ENCODE measurements around the gene NR1H4.
"Not testable (repeated sequence)": the region's sequence is repeated elsewhere in the genome, so short reads cannot be mapped to it uniquely, and the experiment has no call there.

Gene NR1H4

DNA sequence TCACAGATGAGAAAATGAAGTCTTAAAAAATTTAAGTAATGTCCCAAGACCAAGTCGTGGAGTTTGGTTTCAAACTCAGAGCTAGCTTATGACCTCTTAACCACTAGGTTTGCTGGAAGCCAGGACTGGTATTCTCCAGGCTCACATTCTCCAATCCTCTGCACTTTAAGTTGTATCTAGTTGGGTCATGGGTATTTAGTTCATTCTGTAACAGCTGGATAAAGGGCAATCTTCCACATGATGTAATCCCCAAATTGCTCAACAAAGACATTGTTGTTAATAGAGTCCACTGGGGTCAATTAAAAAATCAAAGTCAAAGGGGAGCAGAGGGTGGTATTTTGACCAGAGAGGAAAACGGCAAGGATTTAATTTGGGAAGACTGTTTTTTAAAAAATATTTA, 82.1 kb downstream of the NR1H4 start:
- DNase-seq (ENCODE audit: extremely low read depth, low read depth) = no peak
- H3K4me3 ChIP-seq (replicated peaks; ENCODE audit: low read depth, low read length) = no peak overlapping the region
- TF ChIP-seq, protein P1, sequence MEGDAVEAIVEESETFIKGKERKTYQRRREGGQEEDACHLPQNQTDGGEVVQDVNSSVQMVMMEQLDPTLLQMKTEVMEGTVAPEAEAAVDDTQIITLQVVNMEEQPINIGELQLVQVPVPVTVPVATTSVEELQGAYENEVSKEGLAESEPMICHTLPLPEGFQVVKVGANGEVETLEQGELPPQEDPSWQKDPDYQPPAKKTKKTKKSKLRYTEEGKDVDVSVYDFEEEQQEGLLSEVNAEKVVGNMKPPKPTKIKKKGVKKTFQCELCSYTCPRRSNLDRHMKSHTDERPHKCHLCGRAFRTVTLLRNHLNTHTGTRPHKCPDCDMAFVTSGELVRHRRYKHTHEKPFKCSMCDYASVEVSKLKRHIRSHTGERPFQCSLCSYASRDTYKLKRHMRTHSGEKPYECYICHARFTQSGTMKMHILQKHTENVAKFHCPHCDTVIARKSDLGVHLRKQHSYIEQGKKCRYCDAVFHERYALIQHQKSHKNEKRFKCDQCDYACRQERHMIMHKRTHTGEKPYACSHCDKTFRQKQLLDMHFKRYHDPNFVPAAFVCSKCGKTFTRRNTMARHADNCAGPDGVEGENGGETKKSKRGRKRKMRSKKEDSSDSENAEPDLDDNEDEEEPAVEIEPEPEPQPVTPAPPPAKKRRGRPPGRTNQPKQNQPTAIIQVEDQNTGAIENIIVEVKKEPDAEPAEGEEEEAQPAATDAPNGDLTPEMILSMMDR (IDR thresholded peaks at IDR 0.05; ENCODE audit: low read depth, low read length, missing control alignments) = no peak

DNA sequence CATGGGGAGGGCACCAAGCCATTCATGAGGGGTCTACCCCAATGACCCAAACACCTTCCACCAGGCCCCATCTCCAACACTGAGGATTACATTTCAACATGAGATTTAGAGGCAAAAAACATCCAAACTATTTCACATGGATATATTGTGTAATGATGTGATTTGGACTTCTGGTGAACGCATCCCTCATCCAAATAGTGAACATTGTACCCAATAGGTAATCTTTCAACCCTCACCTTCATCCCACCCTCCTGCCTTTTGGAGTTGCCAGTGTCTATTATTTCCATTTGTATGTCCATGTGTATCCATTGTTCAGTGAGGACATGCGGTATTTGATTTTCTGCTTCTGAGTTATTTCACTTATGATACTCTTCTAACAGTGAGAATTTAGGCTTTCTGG, 83.7 kb downstream of the NR1H4 start:
- H3K4me3 ChIP-seq (replicated peaks; ENCODE audit: low read depth, low read length) = no peak overlapping the region
- TF ChIP-seq, protein P1 (IDR thresholded peaks at IDR 0.05; ENCODE audit: low read depth, low read length, missing control alignments) = no peak
- no peak for DNase-seq (ENCODE audit: extremely low read depth, low read depth)

DNA sequence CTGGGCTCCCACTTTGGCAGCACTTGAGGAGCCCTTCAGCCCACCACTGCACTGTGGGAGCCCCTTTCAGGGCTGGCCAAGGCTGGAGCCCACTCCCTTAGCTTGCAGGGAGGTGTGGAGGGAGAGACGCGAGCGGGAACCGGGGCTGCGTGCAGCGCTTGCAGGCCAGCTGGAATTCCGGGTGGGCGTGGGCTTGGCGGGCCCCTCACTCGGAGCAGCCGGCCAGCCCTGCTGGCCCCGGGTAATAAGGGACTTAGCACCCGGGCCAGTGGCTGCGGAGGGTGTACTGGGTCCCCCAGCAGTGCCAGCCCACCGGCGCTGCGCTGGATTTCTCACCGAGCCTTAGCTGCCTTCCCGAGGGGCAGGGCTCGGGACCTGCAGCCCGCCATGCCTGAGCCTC, 85.6 kb downstream of the NR1H4 start:
- not testable (repeated sequence) for DNase-seq (ENCODE audit: extremely low read depth, low read depth); H3K4me3 ChIP-seq (replicated peaks; ENCODE audit: low read depth, low read length)

DNA sequence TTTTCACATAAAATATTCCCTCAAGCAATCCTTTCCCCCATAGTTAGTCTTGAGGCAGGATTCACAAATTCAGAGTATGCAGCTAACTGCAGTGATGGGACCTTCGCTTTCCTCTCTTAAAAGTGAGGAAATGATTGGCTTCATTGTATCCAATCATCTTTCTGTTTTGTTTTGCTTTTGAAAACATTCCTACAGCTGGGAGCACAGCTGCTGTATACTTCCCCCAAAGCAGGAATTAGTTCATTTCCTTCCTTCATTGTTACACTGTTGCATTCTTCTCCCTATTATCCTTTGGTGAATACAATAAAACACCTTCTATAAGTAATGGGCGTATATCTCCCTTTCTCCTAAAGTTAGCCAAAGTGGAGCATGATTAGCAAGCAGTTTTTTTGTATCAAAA, 90.4 kb downstream of the NR1H4 start:
- TF ChIP-seq, protein P1 (IDR thresholded peaks at IDR 0.05; ENCODE audit: low read depth, low read length, missing control alignments) = no peak
- DNase-seq (ENCODE audit: extremely low read depth, low read depth) = no peak
- no peak overlapping the region for H3K4me3 ChIP-seq (replicated peaks; ENCODE audit: low read depth, low read length)

DNA sequence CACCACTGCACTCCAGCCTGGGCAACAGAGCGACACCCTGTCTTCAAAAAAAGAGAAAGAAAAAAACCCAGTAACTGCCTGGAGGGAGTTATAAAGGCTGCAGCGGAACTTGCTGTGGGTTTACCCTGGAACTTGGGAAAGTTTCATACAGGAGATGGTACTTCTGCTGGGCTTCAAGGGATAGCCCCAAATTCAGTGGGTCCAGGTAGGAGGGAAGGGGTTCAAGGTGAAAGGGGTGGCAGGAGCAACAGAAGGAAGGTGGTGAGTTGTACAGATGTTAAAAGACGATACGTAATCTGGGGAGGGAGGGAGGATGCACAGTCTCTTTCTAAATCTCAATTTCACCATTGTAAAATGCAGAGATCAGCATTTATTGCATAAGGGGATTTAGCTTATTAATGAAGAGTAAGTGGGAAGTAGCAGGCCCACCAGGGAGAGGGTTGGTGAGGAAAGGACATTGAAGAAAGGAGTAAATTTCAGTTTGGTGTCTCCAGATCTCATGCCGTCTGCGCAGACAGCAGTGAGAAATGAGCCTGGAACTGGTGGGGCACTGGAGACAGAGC, 91.3 kb downstream of the NR1H4 start:
- TF ChIP-seq, protein P1 (IDR thresholded peaks at IDR 0.05; ENCODE audit: low read depth, low read length, missing control alignments) = no peak
- no peak overlapping the region for H3K4me3 ChIP-seq (replicated peaks; ENCODE audit: low read depth, low read length)
- DNase-seq (ENCODE audit: extremely low read depth, low read depth) = no peak

DNA sequence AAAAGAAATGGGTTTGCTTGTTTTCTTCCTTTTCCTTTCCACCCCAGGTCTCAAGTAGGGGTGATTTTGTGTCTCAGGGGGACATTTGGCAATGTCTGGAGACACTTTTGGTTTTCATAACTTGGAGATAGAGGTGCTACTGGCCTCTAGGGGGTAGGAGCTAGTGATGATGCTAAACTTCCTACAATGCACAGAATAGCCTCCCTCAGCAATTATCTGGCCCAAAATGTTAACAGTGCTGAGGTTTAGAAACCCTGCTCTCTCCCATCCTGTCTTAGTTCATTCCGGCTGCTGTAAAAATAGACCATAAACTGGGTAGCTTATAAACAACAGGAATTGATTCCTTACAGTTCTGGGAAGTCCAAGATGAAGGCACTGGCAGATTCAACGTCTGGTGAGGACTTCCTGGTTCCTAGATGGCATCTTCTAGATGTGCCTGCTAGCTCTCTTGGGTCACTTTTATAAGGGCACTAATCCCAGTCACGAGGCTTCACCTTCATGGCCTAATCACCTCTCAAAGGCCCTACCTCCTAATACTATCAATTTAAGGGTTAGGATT, 92.4 kb downstream of the NR1H4 start:
- no peak for DNase-seq (ENCODE audit: extremely low read depth, low read depth)
- TF ChIP-seq, protein P1 (IDR thresholded peaks at IDR 0.05; ENCODE audit: low read depth, low read length, missing control alignments) = no peak
- no peak overlapping the region for H3K4me3 ChIP-seq (replicated peaks; ENCODE audit: low read depth, low read length)

DNA sequence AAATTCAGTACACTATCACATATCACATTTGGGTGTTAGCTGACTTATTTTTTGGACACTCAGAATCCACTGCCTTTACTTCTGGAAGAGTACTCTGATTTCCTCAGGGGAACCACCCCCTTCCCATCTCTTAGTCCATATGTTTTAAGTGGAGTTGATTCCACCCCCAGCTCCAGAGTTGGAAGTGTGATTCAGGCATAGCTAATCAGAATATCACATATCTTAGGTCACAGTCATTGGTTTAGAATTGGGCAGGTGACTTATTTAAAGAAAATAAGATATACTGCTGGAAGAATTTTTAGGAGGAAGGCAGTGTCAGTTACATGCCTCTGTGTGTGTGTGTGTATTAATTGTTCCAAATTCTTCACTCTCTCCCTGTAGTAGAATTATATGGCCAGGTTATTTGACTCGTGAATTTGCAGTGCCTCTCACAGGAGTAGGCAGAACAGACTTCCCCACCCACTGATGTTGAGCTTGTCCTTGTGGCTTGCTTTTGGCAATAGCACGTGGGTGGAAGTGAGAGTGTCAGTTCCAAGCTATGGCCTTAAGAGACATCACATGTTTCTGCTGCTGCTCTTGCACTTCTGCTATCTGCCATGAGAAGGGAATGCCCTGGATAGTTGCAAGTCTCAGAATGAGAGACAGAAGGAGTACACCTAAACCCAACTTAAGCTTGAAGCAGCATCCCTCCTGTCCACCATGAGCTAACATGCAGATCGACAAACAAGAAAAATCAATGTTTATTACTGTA, 93.4 kb downstream of the NR1H4 start:
- TF ChIP-seq, protein P1 (IDR thresholded peaks at IDR 0.05; ENCODE audit: low read depth, low read length, missing control alignments) = no peak
- no peak for DNase-seq (ENCODE audit: extremely low read depth, low read depth)
- H3K4me3 ChIP-seq (replicated peaks; ENCODE audit: low read depth, low read length) = no peak overlapping the region
